Measurements from ENCODE around the gene PTPRN2.
"Not testable (repeated sequence)": the region's sequence is repeated elsewhere in the genome, so short reads cannot be mapped to it uniquely, and the experiment has no call there.

The PTPRN2 gene

GRCh38 chr7:158376146-158376838 is 211.3 kb downstream of the PTPRN2 start:
- not testable (repeated sequence) for DNase-seq

GRCh38 chr7:158375034-158375433 is 212.6 kb downstream of the PTPRN2 start:
- DNase-seq: no peak

- no peak for DNase-seq
Measured at GRCh38 chr7:158374586-158374985, 213.0 kb downstream of the PTPRN2 start.

GRCh38 chr7:158374146-158374545 is 213.5 kb downstream of the PTPRN2 start:
- no peak for DNase-seq

GRCh38 chr7:158373476-158374133 is 214.0 kb downstream of the PTPRN2 start:
- DNase-seq: no peak

- no peak for DNase-seq
Measured at GRCh38 chr7:158372400-158373342, 215.0 kb downstream of the PTPRN2 start.

GRCh38 chr7:158371856-158372255 is 215.8 kb downstream of the PTPRN2 start:
- DNase-seq: no peak

- no peak for DNase-seq
Measured at GRCh38 chr7:158369866-158370265, 217.8 kb downstream of the PTPRN2 start.

- DNase-seq: no peak
Measured at GRCh38 chr7:158369290-158369689, 218.3 kb downstream of the PTPRN2 start.

GRCh38 chr7:158368449-158368848 is 219.2 kb downstream of the PTPRN2 start:
- no peak for DNase-seq

GRCh38 chr7:158367634-158367982 is 220.0 kb downstream of the PTPRN2 start:
- DNase-seq: no peak

GRCh38 chr7:158366916-158367633 is 220.5 kb downstream of the PTPRN2 start:
- DNase-seq: no peak

GRCh38 chr7:158366346-158366745 is 221.3 kb downstream of the PTPRN2 start:
- no peak for DNase-seq

GRCh38 chr7:158365267-158365666 is 222.4 kb downstream of the PTPRN2 start:
- DNase-seq: no peak

- no peak for DNase-seq
Measured at GRCh38 chr7:158364451-158364850, 223.2 kb downstream of the PTPRN2 start.

- no peak for DNase-seq
Measured at GRCh38 chr7:158362912-158363905, 224.4 kb downstream of the PTPRN2 start.

GRCh38 chr7:158362001-158362400 is 225.6 kb downstream of the PTPRN2 start:
- DNase-seq: no peak

- no peak for DNase-seq
Measured at GRCh38 chr7:158361326-158361946, 226.2 kb downstream of the PTPRN2 start.

- no peak for DNase-seq
Measured at GRCh38 chr7:158358926-158359645, 228.5 kb downstream of the PTPRN2 start.
